Measurements from ENCODE around the gene TMEM8B. TPM values are rescaled to one million over a fixed set of nuclear protein-coding genes. Genes with fewer than 3 reads are reported as not detected.

The TMEM8B gene
- polyA plus RNA-seq, 1 of the 3 experiments (the other 2 are of a cell fraction), result 5.8 TPM

DNA sequence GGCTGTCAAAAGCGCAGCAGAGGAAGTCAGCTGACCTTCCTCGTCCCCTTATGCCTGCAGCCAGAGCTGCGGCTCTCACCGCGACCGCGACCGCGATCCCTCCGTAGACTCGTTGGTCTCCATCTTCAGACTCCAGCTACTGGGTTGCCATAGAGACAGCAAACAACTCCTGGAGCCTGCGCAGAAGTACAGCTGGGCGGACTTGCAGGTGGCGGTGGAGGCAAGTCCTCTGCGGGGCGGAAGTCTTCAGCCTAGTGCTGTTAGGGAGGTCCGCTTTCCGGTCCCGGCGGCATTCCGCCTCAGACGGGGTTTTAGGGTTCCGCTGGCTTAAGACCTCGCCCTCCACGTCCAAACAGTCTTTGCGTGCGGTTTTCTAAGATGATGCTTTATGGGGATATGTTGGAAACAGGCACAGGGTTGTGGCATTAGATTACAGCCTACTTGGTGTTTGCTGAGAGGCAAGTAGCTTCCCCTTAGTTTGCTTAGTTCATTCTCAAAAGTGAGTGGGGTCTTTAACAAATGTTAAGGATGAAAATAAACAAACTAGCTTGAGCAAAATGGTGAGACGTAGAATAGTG is 16.9 kb upstream of the TMEM8B start, which contains the start of gene SPAG8:
Gene SPAG8, minus strand, starts transcription at position 238 of the 578 bp plus-strand sequence. Its CDS starts 115 bp downstream, at position 123.
- H3K9me3 ChIP-seq, result no peaks in the 10 kb centered on the region
- H3K4me3 ChIP-seq (ENCODE audit: low read depth in 2 of 2, low read length in 1 of 2), result peak within 1 kb of the TSS; percentile 55 to 62
- H3K79me2 ChIP-seq (ENCODE audit: insufficient read depth), result peaks cover 8% of the 10 kb centered on the region; the same call in 1 of the 2 replicates
- peaks cover 24% of the 10 kb centered on the region for H3F3A ChIP-seq (replicated peaks; ENCODE audit: insufficient read depth)
- peak within 1 kb of the TSS; percentile 34 for H3K9ac ChIP-seq
- TF ChIP-seq JUND (IDR thresholded peaks at IDR 0.05) (no peak), MXI1 (IDR thresholded peaks at IDR 0.05; ENCODE audit: low read depth, low read length) (peak; percentile 74; the same call in 1 of the 2 replicates), ELF1 (IDR thresholded peaks at IDR 0.05) (peak; percentile 88), TAF1 (IDR thresholded peaks at IDR 0.05; ENCODE audit: borderline replicate concordance, low read depth, low read length) (peak; percentile 58; the same call in 1 of the 2 replicates), EZH2phosphoT487 (IDR thresholded peaks at IDR 0.05; ENCODE audit: borderline replicate concordance, low read depth) (no peak), NRF1 (IDR thresholded peaks at IDR 0.05; ENCODE audit: low read depth, low read length) (peak; percentile 88), CHD2 (IDR thresholded peaks at IDR 0.05; ENCODE audit: low read length, partially characterized antibody) (peak; percentile 73), YY1 (IDR thresholded peaks at IDR 0.05; ENCODE audit: low read depth) (peak; percentile 71; the same call in 1 of the 2 replicates), POLR2AphosphoS5 (IDR thresholded peaks at IDR 0.05; ENCODE audit: low read depth, low read length) (peak; percentile 57; the same call in 1 of the 2 replicates), RCOR1 (IDR thresholded peaks at IDR 0.05; ENCODE audit: low read length) (peak; percentile 60; the same call in 1 of the 2 replicates), RAD21 (IDR thresholded peaks at IDR 0.05; ENCODE audit: low read length) (no peak), GABPA (IDR thresholded peaks at IDR 0.05; ENCODE audit: low read depth) (peak; percentile 99), SIN3A (IDR thresholded peaks at IDR 0.05; ENCODE audit: borderline replicate concordance, low read depth, low read length) (peak; percentile 80; the same call in 1 of the 2 replicates)
- TF ChIP-seq, protein P1, sequence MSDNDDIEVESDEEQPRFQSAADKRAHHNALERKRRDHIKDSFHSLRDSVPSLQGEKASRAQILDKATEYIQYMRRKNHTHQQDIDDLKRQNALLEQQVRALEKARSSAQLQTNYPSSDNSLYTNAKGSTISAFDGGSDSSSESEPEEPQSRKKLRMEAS (IDR thresholded peaks at IDR 0.05; ENCODE audit: low read depth), result peak; percentile 76; the same call in 1 of the 2 replicates
- TF ChIP-seq, protein P2, sequence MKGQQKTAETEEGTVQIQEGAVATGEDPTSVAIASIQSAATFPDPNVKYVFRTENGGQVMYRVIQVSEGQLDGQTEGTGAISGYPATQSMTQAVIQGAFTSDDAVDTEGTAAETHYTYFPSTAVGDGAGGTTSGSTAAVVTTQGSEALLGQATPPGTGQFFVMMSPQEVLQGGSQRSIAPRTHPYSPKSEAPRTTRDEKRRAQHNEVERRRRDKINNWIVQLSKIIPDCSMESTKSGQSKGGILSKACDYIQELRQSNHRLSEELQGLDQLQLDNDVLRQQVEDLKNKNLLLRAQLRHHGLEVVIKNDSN (IDR thresholded peaks at IDR 0.05; ENCODE audit: borderline replicate concordance, low read depth), result no peak
- TF ChIP-seq, protein P3, sequence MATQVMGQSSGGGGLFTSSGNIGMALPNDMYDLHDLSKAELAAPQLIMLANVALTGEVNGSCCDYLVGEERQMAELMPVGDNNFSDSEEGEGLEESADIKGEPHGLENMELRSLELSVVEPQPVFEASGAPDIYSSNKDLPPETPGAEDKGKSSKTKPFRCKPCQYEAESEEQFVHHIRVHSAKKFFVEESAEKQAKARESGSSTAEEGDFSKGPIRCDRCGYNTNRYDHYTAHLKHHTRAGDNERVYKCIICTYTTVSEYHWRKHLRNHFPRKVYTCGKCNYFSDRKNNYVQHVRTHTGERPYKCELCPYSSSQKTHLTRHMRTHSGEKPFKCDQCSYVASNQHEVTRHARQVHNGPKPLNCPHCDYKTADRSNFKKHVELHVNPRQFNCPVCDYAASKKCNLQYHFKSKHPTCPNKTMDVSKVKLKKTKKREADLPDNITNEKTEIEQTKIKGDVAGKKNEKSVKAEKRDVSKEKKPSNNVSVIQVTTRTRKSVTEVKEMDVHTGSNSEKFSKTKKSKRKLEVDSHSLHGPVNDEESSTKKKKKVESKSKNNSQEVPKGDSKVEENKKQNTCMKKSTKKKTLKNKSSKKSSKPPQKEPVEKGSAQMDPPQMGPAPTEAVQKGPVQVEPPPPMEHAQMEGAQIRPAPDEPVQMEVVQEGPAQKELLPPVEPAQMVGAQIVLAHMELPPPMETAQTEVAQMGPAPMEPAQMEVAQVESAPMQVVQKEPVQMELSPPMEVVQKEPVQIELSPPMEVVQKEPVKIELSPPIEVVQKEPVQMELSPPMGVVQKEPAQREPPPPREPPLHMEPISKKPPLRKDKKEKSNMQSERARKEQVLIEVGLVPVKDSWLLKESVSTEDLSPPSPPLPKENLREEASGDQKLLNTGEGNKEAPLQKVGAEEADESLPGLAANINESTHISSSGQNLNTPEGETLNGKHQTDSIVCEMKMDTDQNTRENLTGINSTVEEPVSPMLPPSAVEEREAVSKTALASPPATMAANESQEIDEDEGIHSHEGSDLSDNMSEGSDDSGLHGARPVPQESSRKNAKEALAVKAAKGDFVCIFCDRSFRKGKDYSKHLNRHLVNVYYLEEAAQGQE (IDR thresholded peaks at IDR 0.05; ENCODE audit: low read depth, low read length), result no peak
- TF ChIP-seq, protein P4, sequence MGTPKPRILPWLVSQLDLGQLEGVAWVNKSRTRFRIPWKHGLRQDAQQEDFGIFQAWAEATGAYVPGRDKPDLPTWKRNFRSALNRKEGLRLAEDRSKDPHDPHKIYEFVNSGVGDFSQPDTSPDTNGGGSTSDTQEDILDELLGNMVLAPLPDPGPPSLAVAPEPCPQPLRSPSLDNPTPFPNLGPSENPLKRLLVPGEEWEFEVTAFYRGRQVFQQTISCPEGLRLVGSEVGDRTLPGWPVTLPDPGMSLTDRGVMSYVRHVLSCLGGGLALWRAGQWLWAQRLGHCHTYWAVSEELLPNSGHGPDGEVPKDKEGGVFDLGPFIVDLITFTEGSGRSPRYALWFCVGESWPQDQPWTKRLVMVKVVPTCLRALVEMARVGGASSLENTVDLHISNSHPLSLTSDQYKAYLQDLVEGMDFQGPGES (IDR thresholded peaks at IDR 0.05; ENCODE audit: low read depth, low read length), result peak; percentile 25; the same call in 1 of the 2 replicates
- TF ChIP-seq, protein P5, sequence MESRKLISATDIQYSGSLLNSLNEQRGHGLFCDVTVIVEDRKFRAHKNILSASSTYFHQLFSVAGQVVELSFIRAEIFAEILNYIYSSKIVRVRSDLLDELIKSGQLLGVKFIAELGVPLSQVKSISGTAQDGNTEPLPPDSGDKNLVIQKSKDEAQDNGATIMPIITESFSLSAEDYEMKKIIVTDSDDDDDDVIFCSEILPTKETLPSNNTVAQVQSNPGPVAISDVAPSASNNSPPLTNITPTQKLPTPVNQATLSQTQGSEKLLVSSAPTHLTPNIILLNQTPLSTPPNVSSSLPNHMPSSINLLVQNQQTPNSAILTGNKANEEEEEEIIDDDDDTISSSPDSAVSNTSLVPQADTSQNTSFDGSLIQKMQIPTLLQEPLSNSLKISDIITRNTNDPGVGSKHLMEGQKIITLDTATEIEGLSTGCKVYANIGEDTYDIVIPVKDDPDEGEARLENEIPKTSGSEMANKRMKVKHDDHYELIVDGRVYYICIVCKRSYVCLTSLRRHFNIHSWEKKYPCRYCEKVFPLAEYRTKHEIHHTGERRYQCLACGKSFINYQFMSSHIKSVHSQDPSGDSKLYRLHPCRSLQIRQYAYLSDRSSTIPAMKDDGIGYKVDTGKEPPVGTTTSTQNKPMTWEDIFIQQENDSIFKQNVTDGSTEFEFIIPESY (IDR thresholded peaks at IDR 0.05; ENCODE audit: borderline replicate concordance, low read depth), result no peak
- H3K9me2 ChIP-seq, result no peaks in the 10 kb centered on the region
- ChIA-PET POLR2A (interaction anchor here (0.9 kb wide), 1 partner anchor 21 kb away, joined by 5 read pairs; the partner anchor contains the start of gene NPR2), CTCF (interaction anchor here (0.7 to 5.6 kb wide), 12 partner anchors 11 to 80 kb away, joined by 4 to 44 read pairs (median 8); partner anchors contain the start of genes CREB3, FAM221B, NPR2 and TMEM8B)
- H4K20me1 ChIP-seq (ENCODE audit: insufficient read depth), result no peaks in the 10 kb centered on the region
- H2AFZ ChIP-seq (ENCODE audit: low read depth), result peak within 1 kb of the TSS; percentile 88
- peaks cover 0 to 19% of the 10 kb centered on the region in 2 experiments for H3K36me3 ChIP-seq (replicated peaks in 1 of 2; ENCODE audit: control insufficient read depth in 1 of 2, insufficient read depth in 2 of 2, low read length in 1 of 2)
- no peaks in the 10 kb centered on the region for H3K27me3 ChIP-seq (ENCODE audit: insufficient read depth)
- peak; percentile 88 for DNase-seq
- 10% methylated on average over 17 of the region's 28 CpGs for WGBS (ENCODE audit: low lambda C conversion rate)
- peaks cover 7 to 30% of the 10 kb centered on the region in 2 experiments; a peak in 3 of 4 replicates for H3K4me1 ChIP-seq (ENCODE audit: control insufficient read depth in 1 of 2, insufficient read depth in 2 of 2, low read depth in 1 of 2, low read length in 1 of 2)
- H3K4me2 ChIP-seq, result peak within 1 kb of the TSS; percentile 83
- H3K27ac ChIP-seq (ENCODE audit: low read depth in 2 of 2, low read length in 1 of 2), result peak within 1 kb of the TSS; percentile 44 to 87

Measured in SK-N-SH (cell line).